ENCODE measurements around the gene PHC2.

The PHC2 gene

GRCh38 chr1:33418811-33419210 lies 12.1 kb downstream of the PHC2 start:
- DNase-seq, result no peak

GRCh38 chr1:33414879-33415278 lies 16.0 kb downstream of the PHC2 start:
- DNase-seq, result no peak

DNA sequence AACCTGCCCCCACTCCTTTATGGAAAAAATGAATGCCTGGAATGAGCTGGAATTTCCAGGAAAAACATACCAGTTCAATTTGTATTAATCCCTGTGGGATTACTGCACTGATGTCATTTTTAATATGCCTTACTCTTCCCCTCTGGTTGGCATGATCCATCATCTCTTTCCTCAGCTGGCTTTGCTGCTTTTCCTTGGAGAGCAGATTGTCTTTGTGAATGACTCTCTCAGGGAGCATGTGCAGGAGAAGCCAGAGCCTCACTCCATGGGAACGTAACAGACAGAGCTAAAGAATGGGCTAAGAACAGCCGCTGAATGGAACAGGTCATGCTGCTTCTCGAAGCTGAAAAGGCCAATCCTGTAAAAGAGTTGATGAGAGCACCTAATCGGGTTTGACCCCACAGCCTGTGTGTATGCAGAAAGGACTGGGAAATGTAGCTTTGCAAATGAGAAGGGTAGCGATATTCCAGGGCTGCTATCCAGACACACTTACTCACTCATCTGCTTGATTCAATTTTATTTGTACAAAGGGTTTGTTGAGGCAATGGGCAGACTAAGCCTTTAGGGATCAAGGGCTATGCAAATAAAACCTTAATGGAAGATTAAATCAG lies 20.7 kb downstream of the PHC2 start:
- DNase-seq, result no peak

DNA sequence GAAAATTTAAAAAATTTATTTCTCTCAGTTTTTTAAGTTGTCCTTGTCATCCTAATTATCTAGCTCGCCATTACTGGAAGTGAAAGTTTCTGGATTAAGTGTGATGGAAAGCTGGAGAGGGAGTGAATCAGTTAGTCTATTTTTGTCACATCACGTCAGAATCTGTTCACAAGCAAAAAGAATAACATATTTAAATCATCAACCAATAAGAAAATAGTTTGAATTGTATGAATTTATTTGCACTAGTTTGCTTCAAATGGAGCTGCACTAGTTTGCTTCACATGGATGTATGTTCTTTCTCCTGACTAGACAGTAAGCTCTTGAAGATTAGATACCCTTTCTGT lies 22.8 kb downstream of the PHC2 start:
- DNase-seq, result no peak

DNA sequence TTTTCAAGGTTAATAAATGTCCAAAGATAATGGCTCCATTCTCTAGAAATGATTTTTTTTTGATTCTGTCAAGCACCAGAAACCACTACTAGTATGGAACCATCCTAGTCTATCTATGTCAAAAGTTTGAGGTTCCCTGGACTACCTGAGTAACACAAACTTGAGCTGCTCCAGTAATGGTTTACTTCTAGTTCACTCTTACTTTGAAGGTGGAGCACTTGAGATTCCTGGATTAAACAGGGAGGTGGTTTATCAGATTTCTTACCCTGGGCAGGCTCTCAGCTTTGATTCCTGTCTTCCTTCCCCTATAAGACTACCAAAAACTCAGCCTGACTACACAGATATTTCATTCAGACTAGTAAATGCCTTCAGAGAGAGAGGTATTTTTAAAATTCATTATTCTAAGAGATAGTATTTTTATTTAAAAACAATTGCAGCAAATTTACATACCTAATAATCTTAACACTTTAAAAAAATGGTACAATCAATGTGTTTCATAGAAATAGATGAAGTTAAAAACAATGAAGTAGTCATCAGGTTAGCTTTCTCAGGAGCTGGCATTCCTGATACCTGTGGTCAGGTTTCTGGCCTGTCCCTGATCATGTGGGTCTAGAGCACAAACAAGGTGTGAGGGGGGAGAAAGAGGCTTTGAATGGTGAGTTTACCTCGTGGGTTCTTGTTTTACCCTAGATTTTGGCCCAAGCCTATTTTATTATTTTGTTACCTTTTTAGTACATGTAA lies 23.4 kb downstream of the PHC2 start:
- DNase-seq, result no peak

DNA sequence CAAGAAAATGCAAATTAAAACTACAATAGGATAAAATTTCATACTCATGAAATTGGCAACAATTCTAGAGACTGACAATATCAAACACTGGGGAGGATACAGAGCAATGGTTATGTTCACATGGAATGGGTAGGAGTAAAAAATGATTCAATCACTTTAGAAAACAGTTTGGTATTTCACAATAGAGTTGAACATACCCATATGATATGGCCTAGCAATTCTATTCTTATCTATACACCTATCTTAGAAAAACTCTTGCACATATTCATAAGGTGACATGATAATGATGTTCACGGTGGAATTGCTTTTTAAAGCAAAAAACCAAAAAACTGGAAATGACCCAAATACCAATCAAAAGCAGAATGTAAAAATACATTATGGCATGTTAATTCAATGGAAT lies 28.7 kb downstream of the PHC2 start:
- no peak for DNase-seq

DNA sequence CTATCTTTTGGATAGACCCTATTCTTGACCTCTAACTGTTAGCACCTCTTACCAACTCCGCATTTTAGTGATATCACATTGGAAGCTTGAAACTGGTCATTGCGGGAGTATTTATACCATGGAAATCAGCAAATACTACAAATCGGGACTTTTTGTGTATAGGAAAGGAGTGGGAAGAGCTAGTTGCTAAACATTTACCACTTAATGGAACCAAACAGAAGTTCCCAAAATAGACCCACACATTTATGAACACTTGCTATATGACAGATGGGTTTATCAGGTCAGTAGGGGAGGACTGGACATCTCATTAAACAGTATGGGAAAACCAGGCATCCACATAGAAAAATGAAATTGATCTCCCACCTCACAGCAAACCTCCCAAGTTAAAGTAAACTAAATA lies 29.4 kb downstream of the PHC2 start:
- DNase-seq, result no peak

- no peak for DNase-seq
These were observed 30.6 kb downstream of the PHC2 start for GRCh38 chr1:33400153-33400911.

DNA sequence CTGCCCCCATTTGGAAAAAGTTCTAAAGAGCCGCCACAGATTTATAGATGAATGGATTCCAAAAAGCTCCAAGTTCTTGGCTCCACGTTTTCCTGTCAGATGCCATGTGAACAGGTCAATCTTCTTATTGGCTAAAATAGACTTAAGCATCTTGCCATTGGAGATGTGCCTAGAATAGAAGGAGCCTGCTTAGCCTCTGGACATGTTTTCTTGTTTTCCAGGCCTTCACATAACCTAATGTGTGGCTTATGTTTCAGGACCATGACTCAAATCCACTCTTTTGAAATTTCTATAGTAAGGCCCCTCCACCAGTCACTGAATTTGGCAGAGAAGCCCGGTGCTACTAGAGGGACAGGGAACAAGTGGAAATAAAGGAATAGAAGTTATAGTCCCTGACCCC lies 31.5 kb downstream of the PHC2 start:
- no peak for DNase-seq

DNA sequence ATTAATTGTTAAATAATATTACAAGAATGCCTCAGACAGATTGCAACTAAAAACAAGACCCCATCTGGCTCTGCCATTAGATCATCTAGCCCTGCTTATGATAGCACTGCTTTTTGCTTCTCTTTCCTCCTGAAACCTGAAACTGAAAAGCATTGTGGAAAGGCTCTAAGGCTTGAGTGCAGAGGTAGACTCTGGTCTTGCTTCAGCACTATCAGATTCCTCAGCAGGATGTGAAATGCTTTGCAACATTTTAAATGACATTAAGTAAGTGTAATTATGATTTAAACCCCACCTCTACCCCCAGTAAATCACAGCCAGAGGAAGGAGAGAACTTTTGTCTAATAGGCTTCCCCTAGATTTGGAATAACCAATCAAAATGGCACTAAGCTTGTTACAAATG lies 32.9 kb downstream of the PHC2 start:
- no peak for DNase-seq

- no peak for DNase-seq
These were observed 33.8 kb downstream of the PHC2 start for GRCh38 chr1:33397125-33397506.

GRCh38 chr1:33396188-33397124 lies 34.4 kb downstream of the PHC2 start:
- DNase-seq, result no peak

DNA sequence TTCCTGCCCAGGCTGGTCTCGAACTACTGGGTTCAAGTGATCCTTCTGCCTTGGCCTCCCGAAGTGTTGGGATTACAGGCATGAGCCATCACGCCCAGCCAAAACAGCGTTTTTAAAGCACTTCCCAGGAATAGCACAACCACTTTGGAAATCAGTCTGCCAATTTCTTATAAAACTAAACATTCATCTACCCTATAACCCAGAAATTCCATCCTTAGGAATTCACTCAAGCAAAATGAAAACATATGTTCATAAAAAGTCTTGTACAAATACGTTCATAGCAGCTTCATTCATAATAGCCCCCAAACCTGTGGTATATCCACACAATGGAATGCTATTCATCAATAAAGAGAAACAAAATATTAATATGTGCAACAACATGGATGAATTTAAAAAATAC lies 36.1 kb downstream of the PHC2 start:
- DNase-seq, result no peak

DNA sequence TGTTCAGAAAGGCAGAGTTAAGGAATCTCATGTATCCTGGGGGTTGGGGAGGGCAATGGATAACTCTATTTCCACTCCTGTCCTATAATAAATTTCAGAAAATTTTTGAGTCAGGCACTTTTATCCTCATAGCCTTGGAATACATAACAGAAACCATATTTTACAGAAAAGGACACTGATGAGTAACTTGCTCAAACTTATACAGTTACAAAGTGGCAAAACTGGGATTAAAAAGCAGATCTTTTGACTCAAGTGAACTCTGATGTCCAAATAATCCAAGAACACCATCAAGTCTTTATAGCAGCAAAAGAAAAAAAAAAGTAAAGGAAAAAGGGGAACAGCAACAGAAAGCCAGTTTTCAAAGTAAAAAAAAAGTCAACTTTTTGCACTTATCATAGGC lies 36.9 kb downstream of the PHC2 start:
- no peak for DNase-seq

- DNase-seq, result no peak
These were observed 37.4 kb downstream of the PHC2 start for GRCh38 chr1:33393524-33393923.

- no peak for DNase-seq
These were observed 38.3 kb downstream of the PHC2 start for GRCh38 chr1:33392639-33393038.

GRCh38 chr1:33392206-33392605 lies 38.7 kb downstream of the PHC2 start:
- no peak for DNase-seq

GRCh38 chr1:33391343-33392078 lies 39.4 kb downstream of the PHC2 start:
- DNase-seq, result no peak

GRCh38 chr1:33390542-33390941 lies 40.4 kb downstream of the PHC2 start:
- DNase-seq, result no peak

DNA sequence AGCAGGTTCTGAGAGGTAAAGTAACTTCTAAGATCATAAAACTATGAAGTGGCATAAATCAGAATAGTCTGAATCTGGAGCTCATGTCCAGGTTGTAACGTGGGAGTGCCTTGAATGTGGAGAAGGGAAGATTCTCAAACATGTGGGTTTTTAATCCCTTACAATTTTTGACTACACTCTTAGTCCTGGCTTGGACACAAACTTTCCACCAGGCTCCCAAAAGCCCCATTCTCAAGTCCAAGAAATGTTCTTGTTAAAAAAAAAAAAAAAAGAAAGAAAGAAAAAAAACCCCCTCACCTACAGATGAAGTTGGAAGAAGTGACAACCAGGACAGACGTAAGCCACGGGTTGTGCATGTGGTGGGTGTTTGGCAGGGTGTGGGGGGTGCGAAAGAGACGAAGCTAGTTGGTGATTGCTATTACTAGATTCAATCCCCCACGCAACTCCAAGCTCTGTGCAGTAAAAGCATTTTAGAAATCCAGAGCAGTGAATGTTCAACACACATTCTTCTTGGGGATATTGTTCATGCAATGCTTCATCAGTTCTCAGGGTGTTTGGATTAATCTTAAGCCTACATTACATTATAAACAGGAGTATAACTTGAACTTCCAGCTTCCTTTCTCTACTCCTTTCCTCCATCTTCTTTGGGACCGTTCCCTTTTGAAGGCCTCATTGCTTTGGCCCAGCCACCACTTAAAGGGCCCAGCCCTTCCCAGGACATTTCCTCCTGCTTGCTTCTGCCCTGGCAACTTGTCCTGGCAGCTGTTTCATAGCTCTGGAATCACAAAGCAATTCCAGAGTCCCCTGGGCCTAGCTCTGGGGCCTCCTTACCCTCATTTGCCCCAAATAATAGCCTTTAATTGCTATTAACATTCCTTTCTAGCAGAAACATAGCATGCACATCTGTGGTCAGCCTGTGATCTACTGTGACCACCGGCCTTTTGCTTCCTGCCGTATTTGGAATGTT lies 41.8 kb downstream of the PHC2 start:
- DNase-seq, result no peak

GRCh38 chr1:33387625-33388024 lies 43.3 kb downstream of the PHC2 start:
- no peak for DNase-seq

Data from activated gamma-delta T cell (primary cell).